ENCODE measurements around the gene ALDH1L1. TPM values are rescaled to one million over a fixed set of nuclear protein-coding genes. Genes with fewer than 3 reads are reported as not detected.

The ALDH1L1 gene
- total RNA-seq, 1 experiment from 2014 or later, result 0.41 TPM

DNA sequence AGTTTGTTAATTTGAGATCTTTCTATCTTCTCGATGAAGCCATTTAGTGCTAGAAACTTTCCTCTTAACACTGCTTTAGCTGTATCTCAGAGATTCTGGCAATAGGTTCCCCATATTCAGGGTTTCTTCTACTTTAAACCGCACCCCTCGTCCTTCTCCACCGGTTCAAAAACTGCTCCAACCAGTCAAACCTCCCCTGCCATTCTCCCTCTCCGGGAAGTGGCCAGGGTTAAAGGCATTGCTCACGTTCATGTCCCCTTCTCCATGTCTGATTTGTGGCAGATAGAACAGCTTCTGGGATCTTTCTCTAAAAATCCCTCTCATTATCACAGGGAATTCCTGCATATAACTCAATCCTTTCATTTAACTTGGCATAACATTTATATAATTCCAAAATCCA, 14.4 kb downstream of the ALDH1L1 start:
- Mint-ChIP-seq H3K4me1 (ENCODE audit: low read depth, unreplicated experiment) (no peaks in the 10 kb centered on the region), H3K27ac (ENCODE audit: unreplicated experiment) (no peak overlapping the region), H3K36me3 (ENCODE audit: insufficient read depth, unreplicated experiment) (no peaks in the 10 kb centered on the region), H3K9me3 (ENCODE audit: unreplicated experiment) (no peaks in the 10 kb centered on the region), H3K4me3 (ENCODE audit: unreplicated experiment) (no peak overlapping the region), H3K27me3 (ENCODE audit: insufficient read depth, unreplicated experiment) (peaks cover 12% of the 10 kb centered on the region)
- 0 out of 2 replicates have a peak, but pooled peaks cover 3% of the 10 kb centered on the region for H3K4me1 ChIP-seq
- POLR2A ChIA-PET, result no interaction called here
- intact Hi-C loops (cut with micrococcal nuclease; ENCODE audit: unreplicated experiment), result no loop called here
- no peak for DNase-seq
- H3K9me3 ChIP-seq, result no peaks in the 10 kb centered on the region
- no TSS peak for BruUV-seq (replicated peaks)
- CTCF ChIA-PET, result no interaction called here
- no peaks in the 10 kb centered on the region for H3K27me3 ChIP-seq (replicated peaks; ENCODE audit: control insufficient read depth, insufficient read depth, low read length)
- no peaks in the 10 kb centered on the region for H3K36me3 ChIP-seq (ENCODE audit: control insufficient read depth, insufficient read depth, low read length)
- TF ChIP-seq, protein P1, sequence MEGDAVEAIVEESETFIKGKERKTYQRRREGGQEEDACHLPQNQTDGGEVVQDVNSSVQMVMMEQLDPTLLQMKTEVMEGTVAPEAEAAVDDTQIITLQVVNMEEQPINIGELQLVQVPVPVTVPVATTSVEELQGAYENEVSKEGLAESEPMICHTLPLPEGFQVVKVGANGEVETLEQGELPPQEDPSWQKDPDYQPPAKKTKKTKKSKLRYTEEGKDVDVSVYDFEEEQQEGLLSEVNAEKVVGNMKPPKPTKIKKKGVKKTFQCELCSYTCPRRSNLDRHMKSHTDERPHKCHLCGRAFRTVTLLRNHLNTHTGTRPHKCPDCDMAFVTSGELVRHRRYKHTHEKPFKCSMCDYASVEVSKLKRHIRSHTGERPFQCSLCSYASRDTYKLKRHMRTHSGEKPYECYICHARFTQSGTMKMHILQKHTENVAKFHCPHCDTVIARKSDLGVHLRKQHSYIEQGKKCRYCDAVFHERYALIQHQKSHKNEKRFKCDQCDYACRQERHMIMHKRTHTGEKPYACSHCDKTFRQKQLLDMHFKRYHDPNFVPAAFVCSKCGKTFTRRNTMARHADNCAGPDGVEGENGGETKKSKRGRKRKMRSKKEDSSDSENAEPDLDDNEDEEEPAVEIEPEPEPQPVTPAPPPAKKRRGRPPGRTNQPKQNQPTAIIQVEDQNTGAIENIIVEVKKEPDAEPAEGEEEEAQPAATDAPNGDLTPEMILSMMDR (IDR thresholded peaks at IDR 0.05; ENCODE audit: insufficient read depth in 1 of 2, low read depth in 1 of 2, low read length in 1 of 2, severe bottlenecking in 1 of 2, unreplicated experiment in 1 of 2), result no peak
- H3K4me3 ChIP-seq (ENCODE audit: low read depth, low read length), result no peak overlapping the region

DNA sequence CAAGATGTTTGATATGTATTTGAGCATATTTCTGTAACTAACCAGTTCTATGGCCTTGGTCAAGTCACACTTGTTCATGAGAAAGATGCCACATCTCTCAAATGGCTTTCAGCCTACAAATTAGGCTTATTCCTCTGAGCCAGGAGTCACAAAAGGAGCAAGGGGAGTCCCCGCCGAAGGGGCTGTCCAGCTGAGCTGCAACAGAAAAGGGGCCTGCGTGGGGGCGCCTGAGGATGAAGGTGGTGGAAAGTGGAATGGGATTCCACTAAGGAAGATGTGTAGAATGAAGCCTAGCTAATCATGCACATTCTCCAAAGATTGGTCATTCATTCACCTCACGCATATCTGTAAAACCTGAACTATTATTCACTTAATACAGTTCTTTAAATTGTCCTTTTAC, 19.1 kb downstream of the ALDH1L1 start:
- no peak overlapping the region for H3K27ac Mint-ChIP-seq (ENCODE audit: unreplicated experiment)
- H3K36me3 ChIP-seq (ENCODE audit: control insufficient read depth, insufficient read depth, low read length), result no peaks in the 10 kb centered on the region
- peaks cover 12% of the 10 kb centered on the region for H3K27me3 Mint-ChIP-seq (ENCODE audit: insufficient read depth, unreplicated experiment)
- intact Hi-C loops (cut with micrococcal nuclease; ENCODE audit: unreplicated experiment), result no loop called here
- H3K36me3 Mint-ChIP-seq (ENCODE audit: insufficient read depth, unreplicated experiment), result no peaks in the 10 kb centered on the region
- H3K4me1 Mint-ChIP-seq (ENCODE audit: low read depth, unreplicated experiment), result no peaks in the 10 kb centered on the region
- no peaks in the 10 kb centered on the region for H3K27me3 ChIP-seq (replicated peaks; ENCODE audit: control insufficient read depth, insufficient read depth, low read length)
- CTCF ChIA-PET, result no interaction called here
- H3K4me1 ChIP-seq, result no peaks in the 10 kb centered on the region
- no peak overlapping the region for H3K4me3 ChIP-seq (ENCODE audit: low read depth, low read length)
- no peak overlapping the region for H3K4me3 Mint-ChIP-seq (ENCODE audit: unreplicated experiment)
- H3K9me3 ChIP-seq, result no peaks in the 10 kb centered on the region; the same call in 1 of the 2 replicates
- BruUV-seq (replicated peaks), result no TSS peak
- POLR2A ChIA-PET, result no interaction called here
- no peaks in the 10 kb centered on the region for H3K9me3 Mint-ChIP-seq (ENCODE audit: unreplicated experiment)
- DNase-seq, result no peak
- TF ChIP-seq, protein P1 (IDR thresholded peaks at IDR 0.05; ENCODE audit: insufficient read depth in 1 of 2, low read depth in 1 of 2, low read length in 1 of 2, severe bottlenecking in 1 of 2, unreplicated experiment in 1 of 2), result no peak

GRCh38 chr3:126160243-126161210, 19.9 kb downstream of the ALDH1L1 start:
- no peaks in the 10 kb centered on the region for H3K36me3 Mint-ChIP-seq (ENCODE audit: insufficient read depth, unreplicated experiment)
- intact Hi-C loops (cut with micrococcal nuclease; ENCODE audit: unreplicated experiment), result no loop called here
- no peak overlapping the region for H3K27ac Mint-ChIP-seq (ENCODE audit: unreplicated experiment)
- TF ChIP-seq, protein P1 (IDR thresholded peaks at IDR 0.05; ENCODE audit: insufficient read depth in 1 of 2, low read depth in 1 of 2, low read length in 1 of 2, severe bottlenecking in 1 of 2, unreplicated experiment in 1 of 2), result no peak
- Histone ChIP-seq H3K36me3 (ENCODE audit: control insufficient read depth, insufficient read depth, low read length) (no peaks in the 10 kb centered on the region), H3K9me3 (no peaks in the 10 kb centered on the region; the same call in 1 of the 2 replicates), H3K4me1 (no peaks in the 10 kb centered on the region), H3K27me3 (replicated peaks; ENCODE audit: control insufficient read depth, insufficient read depth, low read length) (no peaks in the 10 kb centered on the region), H3K4me3 (ENCODE audit: low read depth, low read length) (no peak overlapping the region)
- POLR2A ChIA-PET, result no interaction called here
- DNase-seq, result no peak
- CTCF ChIA-PET, result no interaction called here
- no TSS peak for BruUV-seq (replicated peaks)
- H3K4me3 Mint-ChIP-seq (ENCODE audit: unreplicated experiment), result no peak overlapping the region
- peaks cover 6% of the 10 kb centered on the region for H3K9me3 Mint-ChIP-seq (ENCODE audit: unreplicated experiment)
- H3K4me1 Mint-ChIP-seq (ENCODE audit: low read depth, unreplicated experiment), result no peaks in the 10 kb centered on the region
- peaks cover 9% of the 10 kb centered on the region for H3K27me3 Mint-ChIP-seq (ENCODE audit: insufficient read depth, unreplicated experiment)

All from Caco-2 (cell line).